ENCODE results near the gene AFAP1L2.

Gene AFAP1L2

DNA sequence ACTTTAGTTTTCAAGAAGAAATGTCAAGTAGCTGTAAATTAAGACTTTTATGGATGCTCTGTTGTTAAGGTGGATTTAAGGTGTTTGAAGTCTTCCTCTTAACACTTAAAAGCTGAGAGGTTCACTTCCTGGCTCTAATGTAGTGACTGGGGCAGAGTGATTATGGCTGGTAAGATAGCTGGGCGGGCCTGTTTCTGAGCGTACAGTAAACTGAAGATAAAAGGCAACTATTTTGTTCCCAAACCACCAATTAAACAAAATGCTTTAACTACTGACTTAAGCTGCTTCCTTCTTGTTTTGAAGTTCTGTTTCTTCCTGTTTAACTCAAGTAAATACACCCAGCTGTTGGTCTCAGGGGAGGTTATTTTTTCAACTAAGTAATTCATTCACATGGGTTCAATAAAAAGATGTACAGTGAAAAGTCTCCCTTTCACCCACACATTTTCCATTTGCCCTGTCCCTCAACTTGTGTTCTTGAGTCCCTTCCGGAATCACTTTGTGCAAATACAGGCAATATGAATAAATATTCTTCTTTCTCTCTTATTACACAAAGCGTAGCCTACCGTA lies 145.9 kb downstream of the AFAP1L2 start:
- no peak for DNase-seq

GRCh38 chr10:114257498-114257897 lies 146.8 kb downstream of the AFAP1L2 start:
- no peak for DNase-seq

GRCh38 chr10:114256822-114257221 lies 147.5 kb downstream of the AFAP1L2 start:
- DNase-seq, result no peak

DNA sequence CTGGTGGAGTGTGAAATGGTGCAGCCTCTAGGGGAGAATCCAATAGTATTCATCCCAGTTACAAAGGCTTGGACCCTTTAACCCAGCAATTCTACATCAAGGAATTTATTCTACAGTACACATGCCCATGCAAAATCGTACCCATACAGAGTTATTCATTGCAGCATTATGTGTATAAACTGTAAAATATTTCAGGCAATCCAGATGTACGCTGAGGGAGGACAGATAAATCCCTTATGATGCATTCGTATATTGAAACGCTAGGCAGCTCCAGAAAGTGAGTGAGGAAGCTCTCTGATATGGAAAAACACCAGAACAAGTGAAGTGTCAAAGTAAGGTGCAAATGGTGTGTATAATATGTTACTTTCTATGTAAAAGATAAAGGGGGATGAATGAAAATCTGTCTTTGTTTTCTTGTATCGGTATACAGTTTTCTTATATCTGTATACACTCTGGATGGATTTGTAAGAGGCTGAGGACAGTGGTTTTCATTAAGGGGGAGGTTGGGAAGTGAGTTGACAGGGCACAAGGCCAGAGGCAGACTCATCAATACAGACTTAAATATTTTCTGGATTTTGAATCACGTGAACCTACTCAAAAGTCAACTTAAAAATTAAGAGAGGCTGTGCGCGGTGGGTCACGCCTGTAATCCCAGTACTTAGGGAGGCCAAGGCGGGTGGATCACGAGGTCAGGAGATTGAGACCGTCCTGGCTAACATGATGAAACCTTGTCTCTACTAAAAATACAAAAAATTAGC lies 148.1 kb downstream of the AFAP1L2 start:
- no peak for DNase-seq

GRCh38 chr10:114255227-114255626 lies 149.1 kb downstream of the AFAP1L2 start:
- no peak for DNase-seq

DNA sequence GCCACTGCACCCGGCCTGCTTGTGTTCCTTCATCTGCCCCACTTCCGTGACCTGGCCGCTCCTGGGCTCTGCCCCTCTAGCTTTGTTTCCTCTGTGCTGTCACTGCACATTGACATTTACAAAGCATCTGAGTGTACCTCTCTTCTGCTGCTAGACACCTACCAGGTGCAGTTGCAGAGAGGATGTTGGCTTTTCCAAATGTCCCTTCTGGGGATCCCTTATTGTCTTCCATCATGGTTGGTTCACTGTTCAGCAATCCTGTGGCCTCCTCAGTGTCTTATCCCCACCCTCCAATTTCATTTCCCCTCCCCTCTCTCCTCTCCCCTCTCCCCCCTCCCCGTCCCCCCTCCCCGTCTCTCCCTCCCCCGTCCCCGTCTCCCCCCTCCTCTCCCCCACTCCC lies 151.4 kb downstream of the AFAP1L2 start:
- DNase-seq, result no peak

GRCh38 chr10:114252092-114252491 lies 152.2 kb downstream of the AFAP1L2 start:
- DNase-seq, result no peak

DNA sequence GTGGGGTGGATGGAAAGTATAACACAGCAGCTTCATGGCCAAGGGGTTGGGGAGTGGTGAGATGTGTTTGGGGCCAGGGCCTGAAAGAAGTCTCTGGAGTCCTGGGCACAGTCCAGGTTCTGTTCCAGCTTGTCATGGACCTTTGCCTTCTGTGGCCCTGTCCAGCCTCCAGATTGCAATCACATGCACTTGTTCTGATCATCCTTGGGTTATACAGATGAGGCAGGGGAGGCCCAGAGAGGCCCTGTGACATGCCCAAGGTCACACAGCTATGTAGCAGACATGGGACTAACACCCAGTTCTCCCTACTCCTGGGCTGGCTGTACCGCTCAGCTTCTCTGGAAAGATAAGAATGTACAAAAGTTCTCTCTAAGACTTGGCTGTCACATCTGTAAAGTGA lies 153.6 kb downstream of the AFAP1L2 start:
- no peak for DNase-seq

GRCh38 chr10:114250236-114250635 lies 154.1 kb downstream of the AFAP1L2 start:
- DNase-seq, result no peak

DNA sequence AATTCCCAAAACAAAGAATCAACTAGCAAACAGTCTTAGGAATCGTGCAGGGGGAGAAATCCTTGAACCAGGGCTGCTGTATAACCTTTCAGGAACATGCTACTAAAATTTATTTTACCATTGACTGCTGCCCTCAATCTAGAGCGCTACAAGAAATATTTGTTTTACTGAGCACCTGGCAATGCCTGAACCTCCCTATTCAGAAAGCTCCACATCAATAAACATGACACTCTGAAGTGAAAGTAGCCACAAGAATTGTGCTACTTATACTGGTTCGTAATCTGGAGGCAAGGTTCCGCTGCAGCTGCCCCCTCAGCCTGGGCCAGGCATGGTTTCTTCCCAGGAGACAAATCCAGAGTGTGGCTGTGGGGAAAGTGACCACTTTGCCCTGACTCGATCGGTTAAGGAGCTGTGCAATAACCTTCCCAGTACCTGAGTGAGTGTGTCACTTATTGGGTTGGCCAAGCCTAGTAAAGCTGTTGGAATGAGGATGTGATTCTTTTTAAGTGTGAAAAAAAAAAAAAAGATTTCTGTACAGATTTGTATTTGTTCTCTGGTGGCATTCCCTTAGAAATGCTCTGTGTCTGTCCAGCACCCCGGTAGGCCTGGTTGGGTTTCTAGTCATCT lies 157.5 kb downstream of the AFAP1L2 start:
- no peak for DNase-seq

- no peak for DNase-seq
Observed at GRCh38 chr10:114245121-114245791, 159.0 kb downstream of the AFAP1L2 start.
